MM.1S (cell line): ENCODE data around the gene ADGRE1.

Experiments used
- EZH2 ChIP-seq: fragments of 300-600 bp; sonication (generic); optimal IDR thresholded peaks from 2 replicates; pipeline ENCODE3; 2017; ENCODE audit warnings: low read depth, mild to moderate bottlenecking, antibody characterized with exemption, low read length, mixed read lengths
- EZH2phosphoT487 ChIP-seq: fragments of 300-600 bp; sonication (generic); IDR thresholded peaks from 2 replicates; pipeline ENCODE4 v1.6.1; 2018; ENCODE audit warnings: antibody characterized with exemption, low read length
- TF ChIP-seq, protein P1 (sequence below): fragments of 300-600 bp; sonication (generic); IDR thresholded peaks from 2 replicates; pipeline ENCODE4 v1.5.1; 2016; ENCODE audit warnings: antibody characterized with exemption, low read length, mixed read lengths

DNA sequence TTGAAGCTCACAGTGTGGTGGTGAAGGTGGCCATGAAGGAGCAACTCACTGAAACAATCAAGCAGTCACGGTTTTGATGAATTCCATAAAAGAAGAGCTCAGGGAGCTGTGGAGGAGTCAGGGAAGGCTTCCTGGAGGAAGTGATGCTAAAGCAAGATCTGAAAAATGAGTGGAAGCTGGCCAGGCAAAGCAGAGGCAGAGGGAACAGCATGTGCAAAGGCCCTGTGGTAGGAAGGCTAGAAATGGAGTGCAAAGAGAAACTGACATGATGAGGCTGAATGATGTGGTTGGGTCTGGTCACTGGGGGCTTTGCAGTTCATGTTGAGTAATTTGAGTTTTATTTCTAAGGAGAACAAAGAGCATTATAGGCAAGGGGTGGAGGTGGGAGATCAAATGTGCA is 6.9 kb downstream of the ADGRE1 start:
- TF ChIP-seq, protein P1, sequence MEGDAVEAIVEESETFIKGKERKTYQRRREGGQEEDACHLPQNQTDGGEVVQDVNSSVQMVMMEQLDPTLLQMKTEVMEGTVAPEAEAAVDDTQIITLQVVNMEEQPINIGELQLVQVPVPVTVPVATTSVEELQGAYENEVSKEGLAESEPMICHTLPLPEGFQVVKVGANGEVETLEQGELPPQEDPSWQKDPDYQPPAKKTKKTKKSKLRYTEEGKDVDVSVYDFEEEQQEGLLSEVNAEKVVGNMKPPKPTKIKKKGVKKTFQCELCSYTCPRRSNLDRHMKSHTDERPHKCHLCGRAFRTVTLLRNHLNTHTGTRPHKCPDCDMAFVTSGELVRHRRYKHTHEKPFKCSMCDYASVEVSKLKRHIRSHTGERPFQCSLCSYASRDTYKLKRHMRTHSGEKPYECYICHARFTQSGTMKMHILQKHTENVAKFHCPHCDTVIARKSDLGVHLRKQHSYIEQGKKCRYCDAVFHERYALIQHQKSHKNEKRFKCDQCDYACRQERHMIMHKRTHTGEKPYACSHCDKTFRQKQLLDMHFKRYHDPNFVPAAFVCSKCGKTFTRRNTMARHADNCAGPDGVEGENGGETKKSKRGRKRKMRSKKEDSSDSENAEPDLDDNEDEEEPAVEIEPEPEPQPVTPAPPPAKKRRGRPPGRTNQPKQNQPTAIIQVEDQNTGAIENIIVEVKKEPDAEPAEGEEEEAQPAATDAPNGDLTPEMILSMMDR = no peak
- TF ChIP-seq EZH2 (no peak), EZH2phosphoT487 (no peak)
